Esophagus muscularis mucosa (tissue), 4 donors: ENCODE data around the gene PHYKPL. TPM values are rescaled to one million over a fixed set of nuclear protein-coding genes. Genes with fewer than 3 reads are reported as not detected.

Source experiments
- DNase-seq: peaks from one replicate; pipeline ENCODE4 v3.0.0-alpha.2; 2017; ENCODE audit errors: extremely low spot score
- H3K27ac ChIP-seq, 4 donors: fragments of 200-600 bp; sonication (generic); replicated peaks in 1 of 4; 1 replicate in 3 of 4; 2 replicates in 1 of 4; pipeline ENCODE4 v1.5.1; 2016 to 2019; ENCODE audit warnings: mild to moderate bottlenecking in 1 of 4
- H3K27me3 ChIP-seq, 4 donors: fragments of 200-600 bp; sonication (generic); one replicate each; pipeline versions ENCODE4 v1.5.1 to v1.6.0; 2016 to 2019
- H3K36me3 ChIP-seq, 4 donors: fragments of 200-600 bp; sonication (generic); one replicate each; pipeline ENCODE4 v1.5.1; 2016 to 2019
- H3K4me1 ChIP-seq, 4 donors: fragments of 200-600 bp; sonication (generic); one replicate each; pipeline ENCODE4 v1.5.1; 2016 to 2019
- H3K4me3 ChIP-seq, 4 donors: fragments of 200-600 bp; sonication (generic); 1 replicate in 2 of 4; 2 replicates in 2 of 4; pipeline ENCODE4 v1.5.1; 2016 to 2019; ENCODE audit warnings: mild to moderate bottlenecking in 4 of 4, moderate library complexity in 1 of 4
- H3K9me3 ChIP-seq, 4 donors: fragments of 200-600 bp; sonication (generic); 1 replicate in 3 of 4; 2 replicates in 1 of 4; pipeline ENCODE4 v1.5.1; 2016 to 2019
- EP300 ChIP-seq: sonication (generic); formaldehyde crosslinking; IDR thresholded peaks from one replicate; pipeline ENCODE4 v1.6.1; 2017; ENCODE audit warnings: antibody characterized with exemption
- POLR2A ChIP-seq: fragments of 450-650 bp; IDR thresholded peaks from one replicate; pipeline ENCODE4 v1.6.1; 2017; ENCODE audit warnings: antibody characterized with exemption, moderate library complexity, mild to moderate bottlenecking, low read depth
- POLR2AphosphoS5 ChIP-seq, 2 donors: sonication (generic); formaldehyde crosslinking; IDR thresholded peaks; one replicate each; pipeline ENCODE4 v1.6.1; 2017; ENCODE audit warnings: antibody characterized with exemption in 2 of 2
- WGBS: methylation state at CpG from one replicate; pipeline ENCODE4 v1.1.5; 2018; 5-methylcytosine and 5-hydroxymethylcytosine counted together
- intact Hi-C: fragments of 100-400 bp; cut with DNase I; formaldehyde crosslinking; loops from one replicate; pipeline ENCODE4 v1.15.1; 2023
- total RNA-seq, 4 donors: library from RNA; depleted of rRNA; stranded (reverse); fragments of >200 nt; gene quantifications; one replicate each; pipeline versions ENCODE4 v1.1.0 to v1.2.1, GENCODE V29; 2016
- TF ChIP-seq, protein P1 (sequence below), 3 experiments: fragments of 200-600 bp in 2 of 3; fragments of 450-650 bp in 1 of 3; sonication (generic) in 2 of 3; IDR thresholded peaks; one replicate each; pipeline ENCODE4 v1.5.1; 2017 to 2019; ENCODE audit warnings: antibody characterized with exemption in 3 of 3, mild to moderate bottlenecking in 2 of 3, moderate library complexity in 1 of 3

Gene PHYKPL
- total RNA-seq, 4 donors from 2014 or later: 27.4 to 45.1 (median 37.5) TPM

DNA sequence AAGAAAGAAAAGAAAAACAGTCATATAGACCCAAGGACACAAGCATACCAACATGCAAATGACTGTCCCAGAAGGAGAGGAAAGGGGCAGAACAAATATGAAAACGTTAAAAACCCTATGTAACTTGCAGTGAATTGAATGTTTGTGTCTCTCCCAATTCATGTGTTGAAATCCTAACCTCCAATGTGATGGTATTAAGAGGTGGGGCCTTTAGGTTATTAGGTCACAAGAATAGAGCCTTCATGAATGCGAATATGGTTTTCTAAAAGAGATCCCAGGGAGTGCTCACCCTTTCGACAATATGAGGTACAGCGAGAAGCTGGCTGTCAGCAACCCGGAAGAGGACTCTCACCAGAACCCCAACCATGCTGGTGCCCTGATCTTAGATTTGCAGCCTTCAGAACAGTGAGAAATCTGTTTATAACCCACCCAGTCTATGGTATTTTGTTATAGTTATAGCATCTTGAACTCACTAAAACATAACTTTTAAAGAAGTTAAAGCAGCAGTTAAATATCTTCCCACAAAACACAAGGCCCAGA, 14.3 kb downstream of the PHYKPL start:
- no peak for DNase-seq
- WGBS: 87% methylated on average over 5 of the region's 5 CpGs
- intact Hi-C loops: no loop called here
- Histone ChIP-seq H3K4me3 (no peak overlapping the region), H3K27ac (no peak overlapping the region), H3K27me3 (no peaks in the 10 kb centered on the region), H3K36me3 (peaks cover 28 to 95% (median 71%) of the 10 kb centered on the region in 4 donors), H3K4me1 (peaks cover 0 to 9% (median 0%) of the 10 kb centered on the region in 4 donors), H3K9me3 (no peaks in the 10 kb centered on the region)
- TF ChIP-seq POLR2A: no peak
- no peak for TF ChIP-seq EP300
- TF ChIP-seq POLR2AphosphoS5 (IDR thresholded peaks at IDR 0.05): no peak
- TF ChIP-seq, protein P1, sequence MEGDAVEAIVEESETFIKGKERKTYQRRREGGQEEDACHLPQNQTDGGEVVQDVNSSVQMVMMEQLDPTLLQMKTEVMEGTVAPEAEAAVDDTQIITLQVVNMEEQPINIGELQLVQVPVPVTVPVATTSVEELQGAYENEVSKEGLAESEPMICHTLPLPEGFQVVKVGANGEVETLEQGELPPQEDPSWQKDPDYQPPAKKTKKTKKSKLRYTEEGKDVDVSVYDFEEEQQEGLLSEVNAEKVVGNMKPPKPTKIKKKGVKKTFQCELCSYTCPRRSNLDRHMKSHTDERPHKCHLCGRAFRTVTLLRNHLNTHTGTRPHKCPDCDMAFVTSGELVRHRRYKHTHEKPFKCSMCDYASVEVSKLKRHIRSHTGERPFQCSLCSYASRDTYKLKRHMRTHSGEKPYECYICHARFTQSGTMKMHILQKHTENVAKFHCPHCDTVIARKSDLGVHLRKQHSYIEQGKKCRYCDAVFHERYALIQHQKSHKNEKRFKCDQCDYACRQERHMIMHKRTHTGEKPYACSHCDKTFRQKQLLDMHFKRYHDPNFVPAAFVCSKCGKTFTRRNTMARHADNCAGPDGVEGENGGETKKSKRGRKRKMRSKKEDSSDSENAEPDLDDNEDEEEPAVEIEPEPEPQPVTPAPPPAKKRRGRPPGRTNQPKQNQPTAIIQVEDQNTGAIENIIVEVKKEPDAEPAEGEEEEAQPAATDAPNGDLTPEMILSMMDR (IDR thresholded peaks at IDR 0.05): no peak

DNA sequence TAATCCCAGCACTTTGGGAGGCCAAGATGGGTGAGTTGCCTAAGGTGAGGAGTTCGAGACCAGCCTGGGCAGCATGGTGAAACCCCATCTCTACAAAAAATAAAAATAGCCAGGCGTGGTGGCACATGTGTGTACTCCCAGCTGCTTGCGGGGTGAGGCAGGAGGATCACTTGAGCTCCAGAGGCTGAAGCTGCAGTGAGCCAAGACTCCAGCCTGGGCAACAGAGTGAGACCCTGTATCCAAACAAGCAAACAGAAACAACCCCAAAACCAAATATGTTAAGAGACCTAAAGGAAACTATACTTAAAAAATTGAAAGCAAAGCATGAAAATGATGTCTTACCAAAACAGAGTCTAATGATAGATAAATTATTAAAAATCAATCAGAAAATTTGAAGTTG, 15.8 kb downstream of the PHYKPL start:
- intact Hi-C loops: no loop called here
- DNase-seq: no peak
- TF ChIP-seq EP300 (no peak), POLR2AphosphoS5 (IDR thresholded peaks at IDR 0.05) (no peak), POLR2A (no peak)
- TF ChIP-seq, protein P1 (IDR thresholded peaks at IDR 0.05): no peak
- no peak overlapping the region for H3K4me3 ChIP-seq
- no peak overlapping the region for H3K27ac ChIP-seq
- WGBS: 94% methylated on average over 3 of the region's 3 CpGs
- H3K4me1 ChIP-seq: peaks cover 0 to 9% (median 0%) of the 10 kb centered on the region in 4 donors
- peaks cover 36 to 95% (median 73%) of the 10 kb centered on the region in 4 donors for H3K36me3 ChIP-seq
- H3K27me3 ChIP-seq: no peaks in the 10 kb centered on the region
- H3K9me3 ChIP-seq: no peaks in the 10 kb centered on the region

DNA sequence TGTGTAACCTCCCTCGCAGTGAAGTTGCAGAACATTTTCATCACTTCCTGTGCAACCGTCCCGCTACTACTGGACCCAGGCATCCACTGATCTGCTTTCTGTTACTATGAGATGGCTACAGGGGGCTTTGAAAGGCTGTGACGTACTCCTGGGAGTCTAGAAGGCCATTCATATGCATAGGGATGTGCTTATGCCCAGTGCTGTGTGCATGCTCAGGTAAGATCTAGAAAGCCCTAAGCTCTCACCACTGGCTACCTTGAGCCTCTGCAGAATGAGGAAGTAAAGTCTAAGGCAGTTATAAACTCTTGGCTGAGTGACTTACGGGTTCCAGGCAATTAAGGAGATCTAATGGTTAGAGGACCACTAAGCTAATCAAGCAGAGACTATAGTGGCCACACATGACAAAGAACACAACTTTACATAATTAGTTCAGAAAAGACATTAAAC, 16.5 kb downstream of the PHYKPL start:
- 79% methylated on average over 5 of the region's 5 CpGs for WGBS
- Histone ChIP-seq H3K9me3 (no peaks in the 10 kb centered on the region), H3K4me3 (no peak overlapping the region), H3K27me3 (no peaks in the 10 kb centered on the region), H3K4me1 (peaks cover 0 to 11% (median 0%) of the 10 kb centered on the region in 4 donors), H3K27ac (no peak overlapping the region), H3K36me3 (peaks cover 43 to 95% (median 75%) of the 10 kb centered on the region in 4 donors)
- TF ChIP-seq, protein P1 (IDR thresholded peaks at IDR 0.05): no peak
- TF ChIP-seq POLR2A: no peak
- TF ChIP-seq POLR2AphosphoS5 (IDR thresholded peaks at IDR 0.05): no peak
- no peak for TF ChIP-seq EP300
- intact Hi-C loops: no loop called here
- DNase-seq: no peak

DNA sequence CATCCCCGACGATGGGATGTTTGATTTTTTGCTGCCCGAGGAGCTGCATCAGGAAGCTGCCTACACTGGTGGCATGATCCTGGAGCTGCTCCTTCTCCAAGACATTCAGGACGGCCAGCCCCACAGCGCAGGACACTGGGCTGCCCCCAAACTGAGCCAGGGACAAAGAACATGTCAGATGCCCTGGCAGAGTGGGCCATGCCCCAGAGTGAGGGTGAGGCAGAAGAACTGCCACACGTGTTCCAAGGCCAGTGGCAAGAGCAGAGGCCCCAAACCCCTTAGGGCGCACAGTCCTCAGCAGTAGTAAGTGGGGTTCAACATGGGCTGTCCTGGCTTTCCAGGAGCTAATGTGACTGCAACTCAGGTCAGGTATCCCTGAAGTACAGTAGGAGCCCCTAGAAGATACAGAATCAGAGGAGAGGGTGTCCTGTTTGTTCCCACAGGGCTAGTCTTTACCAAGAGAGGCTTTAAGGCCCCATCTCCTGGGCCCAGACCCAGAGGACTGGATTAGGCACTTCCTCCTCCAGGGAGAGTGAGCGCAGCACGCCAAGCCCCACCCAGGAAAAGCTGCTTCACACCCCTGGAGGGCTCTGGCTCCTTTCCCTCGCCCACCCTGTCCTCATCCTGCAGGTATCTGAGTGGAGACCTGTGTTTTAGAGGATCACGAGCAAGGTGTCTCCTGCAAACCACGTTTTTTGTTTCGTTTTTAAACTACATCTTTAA, 17.2 kb downstream of the PHYKPL start:
- Histone ChIP-seq H3K27me3 (no peaks in the 10 kb centered on the region), H3K4me3 (no peak overlapping the region), H3K9me3 (no peaks in the 10 kb centered on the region), H3K36me3 (peaks cover 50 to 95% (median 80%) of the 10 kb centered on the region in 4 donors), H3K4me1 (peaks cover 0 to 12% (median 0%) of the 10 kb centered on the region in 4 donors), H3K27ac (no peak overlapping the region)
- no peak for TF ChIP-seq POLR2A
- no peak for TF ChIP-seq EP300
- TF ChIP-seq, protein P1 (IDR thresholded peaks at IDR 0.05): no peak
- TF ChIP-seq POLR2AphosphoS5 (IDR thresholded peaks at IDR 0.05): no peak
- DNase-seq: no peak
- intact Hi-C loops: no loop called here
- 79% methylated on average over 12 of the region's 13 CpGs for WGBS
